ENCODE measurements around the gene ORC3. TPM values are rescaled to one million over a fixed set of nuclear protein-coding genes. Genes with fewer than 3 reads are reported as not detected.

The ORC3 gene
- total RNA-seq, 1 experiment from 2014 or later = 46.5 TPM

DNA sequence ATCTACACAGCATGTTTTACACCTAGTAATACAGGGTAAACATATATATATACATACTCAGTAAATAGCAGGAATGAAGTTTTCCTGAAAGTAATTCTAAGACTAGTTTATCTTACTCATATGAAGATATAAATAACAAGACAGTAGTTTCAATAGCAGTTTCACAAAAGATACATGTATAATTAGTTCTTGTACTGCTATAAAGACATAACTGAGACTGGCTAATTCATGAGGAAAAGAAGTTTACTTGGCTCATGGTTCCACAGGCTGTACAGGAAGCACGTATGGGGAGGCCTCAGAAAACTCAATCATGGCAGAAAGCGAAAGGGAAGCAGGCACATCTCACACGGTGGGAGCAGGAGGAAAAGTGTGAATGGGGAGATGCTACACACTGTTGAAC lies 17.1 kb upstream of the ORC3 start:
- Histone ChIP-seq H3K36me3 (ENCODE audit: insufficient read depth, low read length, poor library complexity, severe bottlenecking) (peaks cover 8% of the 10 kb centered on the region), H3K4me3 (ENCODE audit: low read depth, low read length, poor library complexity, severe bottlenecking) (no peak overlapping the region), H3K27me3 (replicated peaks; ENCODE audit: insufficient read depth, low read depth, low read length, poor library complexity) (no peaks in the 10 kb centered on the region), H3K27ac (ENCODE audit: low read depth, low read length, poor library complexity, severe bottlenecking) (no peak overlapping the region), H3K9me3 (ENCODE audit: low read depth, low read length, poor library complexity, severe bottlenecking) (no peaks in the 10 kb centered on the region), H3K4me1 (ENCODE audit: insufficient read depth, low read length, poor library complexity, severe bottlenecking) (no peaks in the 10 kb centered on the region)
- no peak for DNase-seq (ENCODE audit: low spot score)
- intact Hi-C loops (cut with micrococcal nuclease; ENCODE audit: unreplicated experiment) = no loop called here
- ChIA-PET CTCF (no interaction called here), POLR2A (ENCODE audit: low non-redundant PET) (no interaction called here)
- BruUV-seq (replicated peaks) = no TSS peak
- TF ChIP-seq, protein P1, sequence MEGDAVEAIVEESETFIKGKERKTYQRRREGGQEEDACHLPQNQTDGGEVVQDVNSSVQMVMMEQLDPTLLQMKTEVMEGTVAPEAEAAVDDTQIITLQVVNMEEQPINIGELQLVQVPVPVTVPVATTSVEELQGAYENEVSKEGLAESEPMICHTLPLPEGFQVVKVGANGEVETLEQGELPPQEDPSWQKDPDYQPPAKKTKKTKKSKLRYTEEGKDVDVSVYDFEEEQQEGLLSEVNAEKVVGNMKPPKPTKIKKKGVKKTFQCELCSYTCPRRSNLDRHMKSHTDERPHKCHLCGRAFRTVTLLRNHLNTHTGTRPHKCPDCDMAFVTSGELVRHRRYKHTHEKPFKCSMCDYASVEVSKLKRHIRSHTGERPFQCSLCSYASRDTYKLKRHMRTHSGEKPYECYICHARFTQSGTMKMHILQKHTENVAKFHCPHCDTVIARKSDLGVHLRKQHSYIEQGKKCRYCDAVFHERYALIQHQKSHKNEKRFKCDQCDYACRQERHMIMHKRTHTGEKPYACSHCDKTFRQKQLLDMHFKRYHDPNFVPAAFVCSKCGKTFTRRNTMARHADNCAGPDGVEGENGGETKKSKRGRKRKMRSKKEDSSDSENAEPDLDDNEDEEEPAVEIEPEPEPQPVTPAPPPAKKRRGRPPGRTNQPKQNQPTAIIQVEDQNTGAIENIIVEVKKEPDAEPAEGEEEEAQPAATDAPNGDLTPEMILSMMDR (conservative IDR thresholded peaks at IDR 0.05; ENCODE audit: low read depth, low read length) = no peak
- TF ChIP-seq EZH2 (IDR thresholded peaks at IDR 0.05; ENCODE audit: borderline replicate concordance, low read depth, low read length, poor library complexity, severe bottlenecking) = no peak

DNA sequence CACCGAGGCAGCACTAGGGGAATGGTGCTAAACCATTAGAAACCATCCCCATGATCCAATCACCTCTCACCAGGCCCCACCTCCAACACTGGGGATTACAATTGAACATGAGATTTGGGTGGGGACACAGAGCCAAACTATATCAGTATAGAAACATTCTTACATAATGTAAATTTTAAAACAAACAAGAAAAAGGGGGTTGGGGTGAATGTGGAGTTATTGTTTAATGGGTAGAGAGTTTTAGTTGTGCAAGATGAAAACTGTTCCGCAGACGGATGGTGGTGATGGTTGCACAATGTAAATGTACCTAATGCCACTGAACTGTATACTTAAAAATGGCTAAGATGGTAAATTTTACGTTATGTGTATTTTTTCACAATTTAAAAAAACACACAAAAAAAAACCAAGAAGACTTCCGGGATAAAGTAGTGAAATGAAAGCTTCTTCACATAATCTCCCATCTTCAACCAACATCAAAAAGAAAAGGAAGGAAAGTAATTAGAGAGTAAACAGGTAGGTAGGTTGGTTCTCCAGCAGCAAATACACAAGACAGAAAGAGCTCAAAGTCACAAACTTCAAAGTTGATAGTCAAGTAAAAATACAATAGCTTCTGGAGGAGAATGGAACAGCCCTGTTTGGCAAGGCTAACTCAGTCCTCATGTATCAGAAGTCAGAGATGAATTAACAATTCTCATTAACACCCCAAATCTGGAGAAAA lies 16.5 kb upstream of the ORC3 start:
- POLR2A ChIA-PET (ENCODE audit: low non-redundant PET) = no interaction called here
- Histone ChIP-seq H3K4me1 (ENCODE audit: insufficient read depth, low read length, poor library complexity, severe bottlenecking) (no peaks in the 10 kb centered on the region), H3K4me3 (ENCODE audit: low read depth, low read length, poor library complexity, severe bottlenecking) (no peak overlapping the region), H3K27ac (ENCODE audit: low read depth, low read length, poor library complexity, severe bottlenecking) (no peak overlapping the region), H3K36me3 (ENCODE audit: insufficient read depth, low read length, poor library complexity, severe bottlenecking) (peaks cover 8% of the 10 kb centered on the region), H3K27me3 (replicated peaks; ENCODE audit: insufficient read depth, low read depth, low read length, poor library complexity) (no peaks in the 10 kb centered on the region), H3K9me3 (ENCODE audit: low read depth, low read length, poor library complexity, severe bottlenecking) (no peaks in the 10 kb centered on the region)
- no TSS peak for BruUV-seq (replicated peaks)
- CTCF ChIA-PET = no interaction called here
- TF ChIP-seq, protein P1 (conservative IDR thresholded peaks at IDR 0.05; ENCODE audit: low read depth, low read length) = no peak
- TF ChIP-seq EZH2 (IDR thresholded peaks at IDR 0.05; ENCODE audit: borderline replicate concordance, low read depth, low read length, poor library complexity, severe bottlenecking) = no peak
- intact Hi-C loops (cut with micrococcal nuclease; ENCODE audit: unreplicated experiment) = no loop called here
- DNase-seq (ENCODE audit: low spot score) = no peak

DNA sequence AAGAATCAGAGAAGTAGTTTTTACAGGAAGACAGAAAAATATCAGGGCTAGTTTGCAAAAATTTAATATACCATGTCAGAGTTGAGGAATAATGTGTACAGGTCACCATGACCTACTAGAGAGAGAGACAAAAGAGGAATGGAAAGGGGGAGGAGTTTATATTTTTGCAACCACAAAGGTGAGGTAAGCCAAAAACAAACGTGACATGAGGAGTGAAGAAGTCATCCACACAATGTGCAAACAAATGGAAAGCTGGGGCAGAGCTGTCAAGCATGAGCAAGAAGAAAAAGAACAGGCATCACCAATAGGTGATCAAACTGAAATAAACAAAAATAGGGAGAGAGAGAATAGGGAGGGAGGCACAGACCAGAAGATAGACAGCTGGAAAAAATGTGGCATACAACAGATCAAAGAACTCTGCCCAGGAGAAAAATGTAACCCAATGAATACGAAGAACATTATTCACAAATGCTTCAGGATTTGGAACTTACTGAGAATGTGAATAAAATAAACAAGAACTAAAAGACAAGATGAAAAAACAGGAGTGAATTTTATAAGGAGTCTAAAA lies 15.6 kb upstream of the ORC3 start:
- DNase-seq (ENCODE audit: low spot score) = no peak
- H3K36me3 ChIP-seq (ENCODE audit: insufficient read depth, low read length, poor library complexity, severe bottlenecking) = peaks cover under 1% of the 10 kb centered on the region
- intact Hi-C loops (cut with micrococcal nuclease; ENCODE audit: unreplicated experiment) = no loop called here
- no TSS peak for BruUV-seq (replicated peaks)
- H3K27me3 ChIP-seq (replicated peaks; ENCODE audit: insufficient read depth, low read depth, low read length, poor library complexity) = no peaks in the 10 kb centered on the region
- H3K9me3 ChIP-seq (ENCODE audit: low read depth, low read length, poor library complexity, severe bottlenecking) = no peaks in the 10 kb centered on the region
- H3K27ac ChIP-seq (ENCODE audit: low read depth, low read length, poor library complexity, severe bottlenecking) = no peak overlapping the region
- ChIA-PET CTCF (no interaction called here), POLR2A (ENCODE audit: low non-redundant PET) (no interaction called here)
- H3K4me3 ChIP-seq (ENCODE audit: low read depth, low read length, poor library complexity, severe bottlenecking) = no peak overlapping the region
- TF ChIP-seq, protein P1 (conservative IDR thresholded peaks at IDR 0.05; ENCODE audit: low read depth, low read length) = no peak
- TF ChIP-seq EZH2 (IDR thresholded peaks at IDR 0.05; ENCODE audit: borderline replicate concordance, low read depth, low read length, poor library complexity, severe bottlenecking) = no peak
- no peaks in the 10 kb centered on the region for H3K4me1 ChIP-seq (ENCODE audit: insufficient read depth, low read length, poor library complexity, severe bottlenecking)
